ENCODE results near the gene KLHL9. TPM values are rescaled to one million over a fixed set of nuclear protein-coding genes. Genes with fewer than 3 reads are reported as not detected.

Gene KLHL9
- total RNA-seq, 3 donors from 2014 or later (not counting 1 experiment from before 2014, with no cell fraction given) = 13.5 to 17.2 (median 13.6) TPM

DNA sequence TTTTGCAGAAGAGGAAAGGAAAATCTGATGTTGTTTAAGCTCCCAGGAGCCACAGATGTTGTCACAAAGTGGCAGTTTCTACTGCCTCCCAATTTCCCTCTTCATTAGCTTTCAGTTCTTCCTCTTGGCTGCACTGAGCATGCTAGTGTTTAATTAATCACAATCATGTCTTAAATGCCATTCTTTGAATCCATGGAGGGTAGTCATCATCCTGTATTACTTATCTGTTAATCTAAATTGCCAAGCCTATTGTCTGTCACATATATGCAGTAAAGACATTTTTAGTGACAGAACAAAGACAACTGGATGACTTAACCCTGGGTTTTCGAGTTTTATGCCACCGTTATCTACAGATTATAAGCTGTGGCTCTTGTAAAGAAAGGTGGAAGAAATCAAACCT lies 14.7 kb downstream of the KLHL9 start:
- Histone ChIP-seq H3K4me1 (ENCODE audit: control insufficient read depth, insufficient read depth, low read length) (no peaks in the 10 kb centered on the region), H3K4me3 (ENCODE audit: low read length) (no peak overlapping the region), H3K27ac (ENCODE audit: low read length) (no peak overlapping the region), H3K36me3 (ENCODE audit: control insufficient read depth, insufficient read depth, low read length) (peaks cover 29% of the 10 kb centered on the region), H3K27me3 (ENCODE audit: control insufficient read depth, insufficient read depth, low read length) (no peaks in the 10 kb centered on the region), H3K9me3 (ENCODE audit: control insufficient read depth, insufficient read depth, low read length) (no peaks in the 10 kb centered on the region)
- DNase-seq = no peak
- intact Hi-C loops (cut with micrococcal nuclease) = no loop called here
- Mint-ChIP-seq H3K4me3 (no peak overlapping the region), H3K4me1 (peaks cover 11 to 18% of the 10 kb centered on the region in 2 donors), H3K27ac (peak overlapping the region in 1 of 2 donors; percentile 47), H3K36me3 (no peaks in the 10 kb centered on the region), H3K9me3 (no peaks in the 10 kb centered on the region), H3K27me3 (ENCODE audit: low read depth in 2 of 2) (no peaks in the 10 kb centered on the region)
- TF ChIP-seq, protein P1, sequence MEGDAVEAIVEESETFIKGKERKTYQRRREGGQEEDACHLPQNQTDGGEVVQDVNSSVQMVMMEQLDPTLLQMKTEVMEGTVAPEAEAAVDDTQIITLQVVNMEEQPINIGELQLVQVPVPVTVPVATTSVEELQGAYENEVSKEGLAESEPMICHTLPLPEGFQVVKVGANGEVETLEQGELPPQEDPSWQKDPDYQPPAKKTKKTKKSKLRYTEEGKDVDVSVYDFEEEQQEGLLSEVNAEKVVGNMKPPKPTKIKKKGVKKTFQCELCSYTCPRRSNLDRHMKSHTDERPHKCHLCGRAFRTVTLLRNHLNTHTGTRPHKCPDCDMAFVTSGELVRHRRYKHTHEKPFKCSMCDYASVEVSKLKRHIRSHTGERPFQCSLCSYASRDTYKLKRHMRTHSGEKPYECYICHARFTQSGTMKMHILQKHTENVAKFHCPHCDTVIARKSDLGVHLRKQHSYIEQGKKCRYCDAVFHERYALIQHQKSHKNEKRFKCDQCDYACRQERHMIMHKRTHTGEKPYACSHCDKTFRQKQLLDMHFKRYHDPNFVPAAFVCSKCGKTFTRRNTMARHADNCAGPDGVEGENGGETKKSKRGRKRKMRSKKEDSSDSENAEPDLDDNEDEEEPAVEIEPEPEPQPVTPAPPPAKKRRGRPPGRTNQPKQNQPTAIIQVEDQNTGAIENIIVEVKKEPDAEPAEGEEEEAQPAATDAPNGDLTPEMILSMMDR (IDR thresholded peaks at IDR 0.05) = no peak
- 76% methylated on average over 2 of the region's 2 CpGs for WGBS (ENCODE audit: insufficient coverage)
- no peak for ATAC-seq

DNA sequence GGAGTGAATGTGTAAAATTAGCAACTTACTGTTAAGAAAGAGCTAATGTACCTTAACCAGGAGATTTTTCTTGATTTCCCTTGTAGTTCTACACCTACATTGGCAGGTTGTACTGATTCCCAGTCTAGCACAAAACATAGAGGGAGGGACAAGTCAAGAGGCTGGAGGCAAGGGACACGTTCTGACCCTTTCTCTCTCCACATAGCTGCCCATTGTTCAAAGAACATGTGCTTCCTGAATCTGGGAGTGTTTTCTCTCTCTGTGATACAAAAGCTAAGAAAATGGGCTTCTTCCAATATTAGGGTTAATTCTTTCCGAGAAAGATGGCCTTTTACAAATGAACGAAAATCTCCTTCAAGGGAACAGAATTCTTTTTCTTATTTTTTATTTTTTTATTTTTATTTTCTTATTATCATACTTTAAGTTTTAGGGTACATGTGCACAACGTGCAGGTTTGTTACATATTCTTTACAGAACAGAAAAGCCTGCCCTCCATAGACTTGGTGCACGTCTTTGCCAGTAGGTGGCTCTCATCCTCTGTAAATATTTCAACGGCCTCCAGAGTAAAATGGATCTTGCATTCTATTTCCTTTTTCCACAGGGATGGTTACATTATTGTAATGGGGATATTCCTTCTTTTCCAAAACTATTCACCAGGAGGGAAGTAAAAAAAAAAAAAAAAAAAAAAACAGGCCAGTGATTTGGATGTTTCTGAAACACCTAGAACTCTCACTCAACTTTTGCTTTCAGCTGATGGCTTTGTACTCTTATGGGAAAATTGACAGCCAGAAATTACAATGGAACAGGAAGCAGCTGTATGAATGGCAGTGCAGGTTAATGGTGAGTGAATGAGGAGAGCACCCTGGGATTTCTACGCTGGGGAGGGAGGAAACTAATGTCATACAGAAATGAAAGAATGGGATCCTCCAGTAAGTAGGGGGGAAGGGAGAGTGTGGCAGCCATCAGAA lies 17.0 kb downstream of the KLHL9 start:
- Mint-ChIP-seq H3K36me3 (peaks cover 4% of the 10 kb centered on the region), H3K27ac (peak overlapping the region in 1 of 2 donors; percentile 66), H3K27me3 (ENCODE audit: low read depth in 2 of 2) (peaks cover 0 to 5% of the 10 kb centered on the region in 2 donors), H3K9me3 (no peaks in the 10 kb centered on the region), H3K4me3 (no peak overlapping the region), H3K4me1 (peaks cover 0 to 4% of the 10 kb centered on the region in 2 donors)
- Histone ChIP-seq H3K36me3 (ENCODE audit: control insufficient read depth, insufficient read depth, low read length) (peaks cover 16% of the 10 kb centered on the region), H3K27me3 (ENCODE audit: control insufficient read depth, insufficient read depth, low read length) (no peaks in the 10 kb centered on the region), H3K4me3 (ENCODE audit: low read length) (no peak overlapping the region), H3K27ac (ENCODE audit: low read length) (no peak overlapping the region), H3K9me3 (ENCODE audit: control insufficient read depth, insufficient read depth, low read length) (no peaks in the 10 kb centered on the region), H3K4me1 (ENCODE audit: control insufficient read depth, insufficient read depth, low read length) (no peaks in the 10 kb centered on the region)
- 33% methylated on average over 4 of the region's 7 CpGs for WGBS (ENCODE audit: insufficient coverage)
- intact Hi-C loops (cut with micrococcal nuclease) = loop anchor here (1.0 kb wide), 1 partner anchor 471 kb away; no protein-coding TSS in a partner anchor
- DNase-seq (peak in 1 of 2 donors; percentile 66), ATAC-seq (peak; percentile 74 to 81 (median 77))
- TF ChIP-seq, protein P1 (IDR thresholded peaks at IDR 0.05) = peak; percentile 70

DNA sequence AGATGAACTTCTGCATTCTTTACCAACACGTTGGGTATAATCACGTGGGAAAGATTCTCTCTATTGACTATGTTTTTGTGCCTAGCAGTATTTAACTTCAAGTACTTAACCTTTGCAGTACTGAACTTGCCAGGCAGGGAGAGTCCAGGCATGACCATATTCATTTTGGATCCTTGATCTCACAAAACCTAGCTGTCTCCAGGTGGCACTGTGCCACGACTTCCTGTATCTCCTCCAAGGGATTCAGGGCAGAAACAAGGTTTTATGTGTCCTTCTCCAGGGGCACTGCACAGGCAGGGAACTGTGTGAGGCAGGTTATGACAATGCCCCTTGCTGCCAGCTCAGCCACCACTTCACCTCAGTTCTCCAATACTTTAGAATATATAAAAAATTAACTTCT lies 18.3 kb downstream of the KLHL9 start:
- H3K27me3 Mint-ChIP-seq (ENCODE audit: low read depth in 2 of 2) = peaks cover 0 to 8% of the 10 kb centered on the region in 2 donors

More for the DNA sequence above, 18.3 kb downstream of the KLHL9 start:
- Histone ChIP-seq H3K36me3 (ENCODE audit: control insufficient read depth, insufficient read depth, low read length) (peaks cover 7% of the 10 kb centered on the region), H3K9me3 (ENCODE audit: control insufficient read depth, insufficient read depth, low read length) (no peaks in the 10 kb centered on the region), H3K4me3 (ENCODE audit: low read length) (no peak overlapping the region), H3K27ac (ENCODE audit: low read length) (no peak overlapping the region), H3K27me3 (ENCODE audit: control insufficient read depth, insufficient read depth, low read length) (no peaks in the 10 kb centered on the region), H3K4me1 (ENCODE audit: control insufficient read depth, insufficient read depth, low read length) (no peaks in the 10 kb centered on the region)
- H3K4me3 Mint-ChIP-seq = no peak overlapping the region
- no peaks in the 10 kb centered on the region for H3K9me3 Mint-ChIP-seq
- no peak overlapping the region for H3K27ac Mint-ChIP-seq
- 34% methylated on average over 3 of the region's 3 CpGs for WGBS (ENCODE audit: insufficient coverage)
- peaks cover 5% of the 10 kb centered on the region for H3K36me3 Mint-ChIP-seq
- H3K4me1 Mint-ChIP-seq = peaks cover 0 to 4% of the 10 kb centered on the region in 2 donors
- ATAC-seq (no peak), DNase-seq (no peak)
- intact Hi-C loops (cut with micrococcal nuclease) = no loop called here
- TF ChIP-seq, protein P1 (IDR thresholded peaks at IDR 0.05) = no peak
